ENCODE measurements around the gene WWC2.

DNA sequence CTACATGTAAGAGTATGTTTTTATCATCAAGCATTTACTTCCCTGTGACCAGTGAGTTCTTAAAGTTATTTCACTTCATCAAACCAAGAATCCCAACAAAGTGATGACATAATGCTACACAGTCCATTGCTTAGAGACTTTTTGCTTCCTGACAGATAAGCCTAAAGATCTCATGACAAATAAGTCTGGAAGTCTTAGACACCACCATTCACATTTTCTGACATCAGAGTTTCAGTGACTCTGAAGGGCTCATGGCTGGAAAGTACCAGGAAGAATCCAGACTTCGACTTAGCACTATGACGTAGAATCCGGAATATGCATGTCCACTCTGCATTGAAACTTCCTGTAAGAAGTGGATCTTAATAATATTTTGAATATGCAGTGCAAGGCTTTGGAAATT is 167.3 kb downstream of the WWC2 start:
- TF ChIP-seq, protein P1, sequence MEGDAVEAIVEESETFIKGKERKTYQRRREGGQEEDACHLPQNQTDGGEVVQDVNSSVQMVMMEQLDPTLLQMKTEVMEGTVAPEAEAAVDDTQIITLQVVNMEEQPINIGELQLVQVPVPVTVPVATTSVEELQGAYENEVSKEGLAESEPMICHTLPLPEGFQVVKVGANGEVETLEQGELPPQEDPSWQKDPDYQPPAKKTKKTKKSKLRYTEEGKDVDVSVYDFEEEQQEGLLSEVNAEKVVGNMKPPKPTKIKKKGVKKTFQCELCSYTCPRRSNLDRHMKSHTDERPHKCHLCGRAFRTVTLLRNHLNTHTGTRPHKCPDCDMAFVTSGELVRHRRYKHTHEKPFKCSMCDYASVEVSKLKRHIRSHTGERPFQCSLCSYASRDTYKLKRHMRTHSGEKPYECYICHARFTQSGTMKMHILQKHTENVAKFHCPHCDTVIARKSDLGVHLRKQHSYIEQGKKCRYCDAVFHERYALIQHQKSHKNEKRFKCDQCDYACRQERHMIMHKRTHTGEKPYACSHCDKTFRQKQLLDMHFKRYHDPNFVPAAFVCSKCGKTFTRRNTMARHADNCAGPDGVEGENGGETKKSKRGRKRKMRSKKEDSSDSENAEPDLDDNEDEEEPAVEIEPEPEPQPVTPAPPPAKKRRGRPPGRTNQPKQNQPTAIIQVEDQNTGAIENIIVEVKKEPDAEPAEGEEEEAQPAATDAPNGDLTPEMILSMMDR (conservative IDR thresholded peaks at IDR 0.05; ENCODE audit: low read depth, low read length): no peak
- no peak for TF ChIP-seq EZH2 (IDR thresholded peaks at IDR 0.05; ENCODE audit: borderline replicate concordance, low read depth, low read length, poor library complexity, severe bottlenecking)
